HepG2 (cell line): Measurements from ENCODE around the gene PLCD4. TPM values are rescaled to one million over a fixed set of nuclear protein-coding genes. Genes with fewer than 3 reads are reported as not detected.

Experiments
- ATAC-seq: fragments of 200-7000 bp; cut with Tn5 transposase; 3 replicates; pipeline ENCODE4 v1.9.1; 2020; ENCODE audit warnings: mild to moderate bottlenecking, moderate library complexity
- Bru-seq: library from RNA; stranded (reverse); fragments of 400-500 nt; gene quantifications from one replicate; lab custom pipeline; 2021; lab: Mats Ljungman, UMichigan
- BruChase-seq, 2 experiments: library from RNA; stranded (reverse); fragments of 400-500 nt; gene quantifications; one replicate each; lab custom pipeline; 2021; lab: Mats Ljungman, UMichigan
- BruUV-seq: library from RNA; stranded (reverse); fragments of 400-500 nt; replicated peaks from 2 replicates; lab custom pipeline; 2021; lab: Mats Ljungman, UMichigan
- CTCF ChIA-PET: fragments of 300-600 bp; formaldehyde crosslinking; extraction: SDS; loops from one replicate; lab custom pipeline; 2021; ENCODE audit warnings: low total read pairs, inconsistent platforms, low intra/inter-chr PET ratio; lab: Yijun Ruan, JAX
- POLR2A ChIA-PET: fragments of 350-600 bp; sonication (Branson Sonifier 250); formaldehyde crosslinking; loops from one replicate; lab custom pipeline; 2020; ENCODE audit warnings: antibody characterized with exemption, inconsistent platforms; lab: Yijun Ruan, JAX
- DNase-seq: peaks from one replicate; pipeline ENCODE4 v3.0.0-alpha.2; 2015; ENCODE audit warnings: low spot score
- FAIRE-seq: peaks from 3 replicates; lab custom pipeline; 2011; peaks lifted over from hg19 to GRCh38; lab: Jason Lieb, UNC
- H2AFZ ChIP-seq: one replicate; pipeline ENCODE4 v1.6.1; 2011; ENCODE audit warnings: low read length, inconsistent platforms
- H3K27ac ChIP-seq: fragments of 300-600 bp; 3 replicates; pipeline ENCODE4 v1.8.0; 2011; ENCODE audit warnings: mixed run types, mild to moderate bottlenecking, mixed read lengths, low read length, inconsistent platforms; ENCODE audit not compliant: insufficient read depth; ENCODE audit errors: extremely low read length
- H3K27me3 ChIP-seq, 2 experiments: fragments of 200-600 bp in 1 of 2; 2 replicates in 1 of 2; 3 replicates in 1 of 2; pipeline versions ENCODE4 v1.6.0 to v1.8.0; 2011; ENCODE audit warnings: low read length in 2 of 2, mild to moderate bottlenecking in 2 of 2, moderate library complexity in 2 of 2, inconsistent platforms in 1 of 2; ENCODE audit not compliant: insufficient read depth in 2 of 2, control insufficient read depth in 1 of 2
- H3K36me3 ChIP-seq, 2 experiments: fragments of 200-600 bp in 1 of 2; replicated peaks in 1 of 2; 2 replicates in 1 of 2; 3 replicates in 1 of 2; pipeline versions ENCODE4 v1.5.1 to v1.8.0; 2011; ENCODE audit warnings: low read length in 2 of 2, inconsistent platforms in 1 of 2; ENCODE audit not compliant: insufficient read depth in 2 of 2, control insufficient read depth in 1 of 2
- H3K4me1 ChIP-seq: 2 replicates; pipeline ENCODE4 v1.5.1; 2012; ENCODE audit warnings: low read length, inconsistent platforms; ENCODE audit not compliant: insufficient read depth
- H3K4me2 ChIP-seq: 2 replicates; pipeline ENCODE4 v1.6.0; 2011; ENCODE audit warnings: low read depth, low read length, inconsistent platforms
- H3K4me3 ChIP-seq, 3 experiments: fragments of 200-600 bp in 1 of 3; sonication (generic), shearing (Covaris generic) in 1 of 3; replicated peaks in 1 of 3; 2 replicates each; pipeline ENCODE4 v1.5.1; 2011 to 2016; ENCODE audit warnings: low read length in 3 of 3, inconsistent platforms in 2 of 3, low read depth in 2 of 3, mild to moderate bottlenecking in 2 of 3, control low read depth in 1 of 3, mixed read lengths in 1 of 3; ENCODE audit not compliant: insufficient read depth in 1 of 3
- H3K79me2 ChIP-seq: one replicate; pipeline ENCODE4 v1.6.1; 2011; ENCODE audit warnings: low read length, inconsistent platforms; ENCODE audit not compliant: insufficient read depth
- H3K9ac ChIP-seq: 2 replicates; pipeline ENCODE4 v1.6.0; 2011; ENCODE audit warnings: mild to moderate bottlenecking, low read depth, low read length, inconsistent platforms; ENCODE audit not compliant: insufficient read depth
- H3K9me3 ChIP-seq: 2 replicates; pipeline ENCODE4 v1.5.1; 2012; ENCODE audit warnings: mild to moderate bottlenecking, low read length
- H4K20me1 ChIP-seq: 2 replicates; pipeline ENCODE4 v1.6.0; 2011; ENCODE audit warnings: inconsistent platforms, mild to moderate bottlenecking, low read length, moderate library complexity; ENCODE audit not compliant: insufficient read depth
- GFI1 ChIP-seq: sonication (generic); formaldehyde crosslinking; IDR thresholded peaks from 2 replicates; pipeline ENCODE4 v1.5.0; 2020; ENCODE audit warnings: missing genetic modification reagents, mild to moderate bottlenecking, borderline replicate concordance
- RAD21 ChIP-seq: fragments of 450-650 bp; formaldehyde crosslinking; IDR thresholded peaks from 2 replicates; pipeline ENCODE4 v1.5.0; 2020; ENCODE audit warnings: mild to moderate bottlenecking
- ZNF274 ChIP-seq: sonication (generic); formaldehyde crosslinking; IDR thresholded peaks from 2 replicates; pipeline ENCODE4 v1.5.1; 2020; ENCODE audit warnings: mild to moderate bottlenecking, missing genetic modification reagents
- WGBS: methylation state at CpG from one replicate; pipeline ENCODE4 v1.1.6; 2017; ENCODE audit warnings: low lambda C conversion rate; 5-methylcytosine and 5-hydroxymethylcytosine counted together
- in situ Hi-C: cut with HindIII; loops from 2 replicates; pipeline ENCODE4 v1.10.0; 2017; ENCODE audit warnings: low pct_unique_long_range_greater_than_20kb; ENCODE audit not compliant: extremely low pct_ligation_motif_present
- intact Hi-C: fragments of 100-400 bp; cut with micrococcal nuclease; formaldehyde crosslinking; loops from one replicate; pipeline ENCODE4 v1.10.0; 2022; ENCODE audit not compliant: unreplicated experiment
- long read RNA-seq, 2 experiments: library from RNA in 1 of 2; library from polyadenylated mRNA in 1 of 2; stranded (forward) in 1 of 2; unstranded in 1 of 2; transcript quantifications; one replicate each; pipeline ENCODE4 v2.0.0, GENCODE V29; 2019 to 2022
- polyA minus RNA-seq, 3 experiments: library from RNA; depleted of rRNA, polyadenylated mRNA; stranded (reverse); fragments of >200 nt; gene quantifications; 2 replicates each; pipeline ENCODE4 v1.2.3, GENCODE V29; 2011; ENCODE audit warnings: low replicate concordance in 1 of 3
- polyA plus RNA-seq, 8 experiments: library from polyadenylated mRNA; depleted of rRNA in 3 of 8; stranded (reverse) in 7 of 8; unstranded in 1 of 8; fragments of >200 nt; fragmentation: Illumina TruSeq in 4 of 8; extraction: Trizol in 4 of 8; gene quantifications; 2 replicates each; pipeline versions ENCODE4 v1.2.1 to v1.2.3, GENCODE V29; 2011 to 2016; ENCODE audit warnings: low read depth in 4 of 8, missing spikeins in 1 of 8, mixed read lengths in 1 of 8; ENCODE audit not compliant: insufficient read depth in 1 of 8
- total RNA-seq, 5 experiments: library from RNA; depleted of rRNA; stranded (reverse); fragments of >200 nt; fragmentation: Illumina TruSeq; extraction: Trizol; gene quantifications; 2 replicates each; pipeline ENCODE4 v1.2.3, GENCODE V29; 2016; ENCODE audit warnings: low read depth in 1 of 5

The PLCD4 gene
- total RNA-seq (2016; rRNA removed; fragmentation: Illumina TruSeq; extraction: Trizol) (not detected in 2 replicates), polyA plus RNA-seq (2011; rRNA removed) (0.05 and 0.26 TPM in 2 replicates), polyA minus RNA-seq (2011; rRNA and poly(A)+ RNA removed; ENCODE audit: low replicate concordance) (2.5 TPM in 1 of 2 replicates, not detected in the other), Bru-seq, nascent RNA (percentile 10 among the genes with signal in this experiment), BruChase-seq, experiment 1, labeled RNA remaining after a 6-hour chase (percentile 22 among the genes with signal in this experiment), BruChase-seq, experiment 2, labeled RNA remaining after a 2-hour chase (percentile 24 among the genes with signal in this experiment)
- total RNA-seq (2016; cell fraction: cytosol; rRNA removed; fragmentation: Illumina TruSeq; extraction: Trizol; ENCODE audit: low read depth): not detected in 2 replicates
- total RNA-seq (2016; cell fraction: insoluble cytoplasmic fraction; rRNA removed; fragmentation: Illumina TruSeq; extraction: Trizol): not detected in 2 replicates
- total RNA-seq (2016; cell fraction: membrane; rRNA removed; fragmentation: Illumina TruSeq; extraction: Trizol): not detected in 2 replicates
- total RNA-seq (2016; cell fraction: nucleus; rRNA removed; fragmentation: Illumina TruSeq; extraction: Trizol): not detected in 2 replicates
- polyA plus RNA-seq (2011; cell fraction: cytosol; rRNA removed): not detected in 2 replicates
- 0.08 and 0.09 TPM in 2 replicates for polyA plus RNA-seq (2011; cell fraction: nucleus; rRNA removed)
- 1.3 and 1.5 TPM in 2 replicates for polyA plus RNA-seq (2012)
- polyA plus RNA-seq (2016; cell fraction: cytosol; fragmentation: Illumina TruSeq; extraction: Trizol; ENCODE audit: low read depth): not detected in 2 replicates
- not detected in 2 replicates for polyA plus RNA-seq (2016; cell fraction: insoluble cytoplasmic fraction; fragmentation: Illumina TruSeq; extraction: Trizol; ENCODE audit: low read depth)
- polyA plus RNA-seq (2016; cell fraction: membrane; fragmentation: Illumina TruSeq; extraction: Trizol; ENCODE audit: low read depth): not detected in 2 replicates
- not detected in 2 replicates for polyA plus RNA-seq (2016; cell fraction: nucleus; fragmentation: Illumina TruSeq; extraction: Trizol; ENCODE audit: insufficient read depth, low read depth)
- polyA minus RNA-seq (2011; cell fraction: cytosol; rRNA and poly(A)+ RNA removed): not detected in 2 replicates
- polyA minus RNA-seq (2011; cell fraction: nucleus; rRNA and poly(A)+ RNA removed): not detected in 2 replicates
- long read RNA-seq, experiment 1: 0 reads
- long read RNA-seq, experiment 2: 0 reads

DNA sequence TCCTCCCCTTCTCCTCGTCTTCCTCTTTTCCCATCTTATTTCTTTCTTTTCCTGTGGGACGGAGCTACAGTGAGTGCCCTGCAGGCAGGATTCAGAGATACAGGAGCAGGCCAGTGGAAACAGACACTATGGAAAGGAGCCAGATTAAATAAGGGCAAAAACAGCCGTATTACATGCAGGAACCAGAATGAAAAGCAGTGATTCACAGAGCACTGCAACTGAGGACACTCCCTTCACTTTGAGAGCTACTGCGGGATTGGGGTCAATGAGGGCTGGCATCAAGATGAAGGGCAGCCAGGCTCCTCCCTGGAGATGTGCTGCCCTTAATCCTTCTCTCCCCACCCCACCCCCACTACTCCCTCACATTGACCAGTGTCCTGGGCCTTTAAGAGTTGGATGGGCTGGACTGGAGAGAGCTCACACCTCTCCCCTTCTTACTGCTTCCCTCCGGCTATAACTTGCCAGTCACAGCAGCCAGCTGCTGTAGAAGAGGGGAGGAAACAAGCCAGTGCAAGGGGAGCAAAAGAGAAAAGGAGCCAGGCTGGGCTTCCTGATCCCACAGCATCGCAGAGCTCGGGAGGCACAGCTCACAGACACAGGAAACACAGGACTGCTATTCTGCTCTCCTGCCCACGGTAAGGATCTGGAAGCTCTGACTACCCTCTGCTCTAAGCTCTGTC, at the start of gene PLCD4:
Gene PLCD4 (plus strand): TSS at position 464 of the 680 bp plus-strand sequence. CDS start 7,841 bp downstream, outside the sequence.
- H3K4me2 ChIP-seq: no peak within 1 kb of the TSS
- H3K9ac ChIP-seq: no peak within 1 kb of the TSS
- ChIA-PET POLR2A (interaction anchor here (0.8 to 1.2 kb wide), 3 partner anchors 9 to 40 kb away, joined by 3 read pairs; partner anchors contain the start of gene USP37), CTCF (no interaction called here)
- in situ Hi-C loops (no loop called here), intact Hi-C loops (no loop called here)
- no peak within 1 kb of the TSS for H3K4me3 ChIP-seq
- TF ChIP-seq RAD21 (CRISPR knock-in tag): no peak
- 0 out of 2 replicates have a peak, but pooled peaks have one; percentile 28 for TF ChIP-seq GFI1
- no peak for TF ChIP-seq ZNF274 (CRISPR knock-in tag)
- BruUV-seq: no TSS peak
- no peak within 1 kb of the TSS for H2AFZ ChIP-seq
- H3K9me3 ChIP-seq: no peaks in the 10 kb centered on the region
- DNase-seq: no peak
- H3K27me3 ChIP-seq: peaks cover 1 to 22% of the 10 kb centered on the region in 2 experiments; a peak in 3 of 5 replicates
- no peaks in the 10 kb centered on the region for H3K79me2 ChIP-seq
- WGBS: 8% methylated on average over 8 of the region's 8 CpGs
- no peaks in the 10 kb centered on the region for H4K20me1 ChIP-seq
- no peak for FAIRE-seq
- H3K27ac ChIP-seq: no peak within 1 kb of the TSS
- no peaks in the 10 kb centered on the region for H3K4me1 ChIP-seq
- peak; percentile 50 for ATAC-seq
- H3K36me3 ChIP-seq: no peaks in the 10 kb centered on the region
